Subcutaneous adipose tissue (tissue), 4 donors: ENCODE results near the gene SLC44A1. TPM values are rescaled to one million over a fixed set of nuclear protein-coding genes. Genes with fewer than 3 reads are reported as not detected.

Source experiments
- CTCF ChIP-seq: fragments of 450-650 bp; IDR thresholded peaks from one replicate; pipeline ENCODE4 v1.5.1; 2016; ENCODE audit warnings: low read depth, mild to moderate bottlenecking, control low read depth, antibody characterized with exemption, moderate library complexity
- total RNA-seq, 4 donors: library from RNA; depleted of rRNA; stranded (reverse); fragments of >200 nt; gene quantifications; one replicate each; pipeline ENCODE4 v1.1.0, GENCODE V29; 2016

The SLC44A1 gene
- total RNA-seq, 4 donors from 2014 or later = 48.2 to 85.5 (median 53.4) TPM

DNA sequence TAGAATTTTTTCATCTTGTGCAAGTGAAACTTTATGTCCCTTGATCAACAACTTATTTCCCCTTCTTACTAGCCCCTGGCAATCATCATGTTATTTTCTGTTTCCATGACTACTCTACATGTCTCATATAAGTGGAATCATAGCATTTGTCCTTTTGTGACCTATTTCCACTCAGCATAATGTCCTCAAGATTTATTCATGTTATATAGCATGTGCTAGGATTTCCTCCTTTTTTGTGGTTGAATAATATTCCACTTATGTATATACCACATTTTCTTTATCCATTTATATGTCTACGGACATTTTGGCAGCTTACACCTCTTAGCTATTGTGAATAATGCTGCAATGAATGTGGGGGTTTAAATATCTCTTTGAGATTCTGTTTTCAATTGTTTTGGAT is 224.4 kb downstream of the SLC44A1 start:
- TF ChIP-seq CTCF = no peak

GRCh38 chr9:105473221-105473620 is 228.8 kb downstream of the SLC44A1 start:
- no peak for TF ChIP-seq CTCF

- TF ChIP-seq CTCF = no peak
These were observed 230.9 kb downstream of the SLC44A1 start for GRCh38 chr9:105475302-105475701.

DNA sequence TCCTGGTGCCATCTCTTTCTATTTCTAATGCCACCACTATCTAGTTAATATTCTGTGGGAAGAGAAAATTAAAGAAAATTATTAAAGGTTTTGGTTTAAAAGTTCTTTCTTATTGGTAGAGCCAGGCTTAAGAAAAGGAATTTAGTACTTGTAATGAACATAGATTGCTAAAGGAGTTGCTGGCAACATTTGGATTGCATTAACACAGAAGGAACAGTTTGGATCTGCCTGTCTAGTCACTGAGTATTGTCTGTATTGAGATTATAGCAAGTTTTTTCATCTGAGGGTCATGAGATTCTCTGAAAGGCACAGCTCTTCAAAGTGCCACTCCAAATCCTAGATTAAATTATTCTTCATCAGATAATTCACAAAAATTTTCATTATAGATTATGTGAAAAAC is 235.4 kb downstream of the SLC44A1 start:
- TF ChIP-seq CTCF = no peak

GRCh38 chr9:105483618-105484017 is 239.2 kb downstream of the SLC44A1 start:
- TF ChIP-seq CTCF = no peak

- no peak for TF ChIP-seq CTCF
These were observed 239.8 kb downstream of the SLC44A1 start for GRCh38 chr9:105484226-105484625.

- no peak for TF ChIP-seq CTCF
These were observed 240.7 kb downstream of the SLC44A1 start for GRCh38 chr9:105485131-105485530.

Other genes starting within 250 kb of the SLC44A1 start
- 1 to 10 TPM; 3.6 to 8.3 (median 4.8) TPM for gene FSD1L, start 203.4 kb downstream of the SLC44A1 start, total RNA-seq